MM.1S (cell line): ENCODE data around the gene CCDC185.
"Not testable (repeated sequence)": the region's sequence is repeated elsewhere in the genome, so short reads cannot be mapped to it uniquely, and the experiment has no call there.

Source experiments
- DNase-seq: peaks from one replicate; pipeline ENCODE4 v3.0.0-alpha.2; 2015
- H2AFZ ChIP-seq: fragments of 300-600 bp; sonication (generic); 2 replicates; pipeline ENCODE4 v1.6.0; 2016; ENCODE audit warnings: antibody characterized with exemption, low read length
- H3F3A ChIP-seq: fragments of 300-600 bp; sonication (generic); 2 replicates; pipeline ENCODE4 v1.6.1; 2016; ENCODE audit warnings: mild to moderate bottlenecking, antibody characterized with exemption, low read length, moderate library complexity, mixed read lengths; ENCODE audit not compliant: insufficient read depth
- H3K27ac ChIP-seq: fragments of 300-600 bp; sonication (generic); 2 replicates; pipeline ENCODE4 v1.5.1; 2016; ENCODE audit warnings: mild to moderate bottlenecking, low read length
- H3K27me3 ChIP-seq: fragments of 300-600 bp; sonication (generic); replicated peaks from 2 replicates; pipeline ENCODE4 v1.6.0; 2016; ENCODE audit warnings: low read length; ENCODE audit not compliant: insufficient read depth
- H3K36me3 ChIP-seq: fragments of 300-600 bp; sonication (generic); replicated peaks from 2 replicates; pipeline ENCODE4 v1.6.1; 2016; ENCODE audit warnings: mild to moderate bottlenecking, low read length, mixed read lengths; ENCODE audit not compliant: insufficient read depth
- H3K4me1 ChIP-seq: fragments of 300-600 bp; sonication (generic); 2 replicates; pipeline ENCODE4 v1.6.1; 2016; ENCODE audit warnings: low read length, mixed read lengths
- H3K4me2 ChIP-seq: fragments of 300-600 bp; sonication (generic); 2 replicates; pipeline ENCODE4 v1.6.0; 2016; ENCODE audit warnings: low read depth, low read length
- H3K4me3 ChIP-seq: fragments of 300-600 bp; sonication (generic); 2 replicates; pipeline ENCODE4 v1.5.1; 2016; ENCODE audit warnings: low read length, mixed read lengths
- H3K79me2 ChIP-seq: fragments of 300-600 bp; sonication (generic); 2 replicates; pipeline ENCODE4 v1.6.1; 2016; ENCODE audit warnings: mixed run types, low read length, mixed read lengths
- H3K9ac ChIP-seq: fragments of 300-600 bp; sonication (generic); 2 replicates; pipeline ENCODE4 v1.6.1; 2016; ENCODE audit warnings: low read length, mixed read lengths
- H3K9me2 ChIP-seq: fragments of 300-600 bp; sonication (generic); replicated peaks from 2 replicates; pipeline ENCODE4 v1.6.1; 2016; ENCODE audit warnings: mild to moderate bottlenecking, low read length, mixed read lengths; ENCODE audit not compliant: insufficient read depth
- H3K9me3 ChIP-seq: fragments of 300-600 bp; sonication (generic); replicated peaks from 2 replicates; pipeline ENCODE4 v1.6.1; 2016; ENCODE audit warnings: mild to moderate bottlenecking, low read length, mixed read lengths; ENCODE audit not compliant: insufficient read depth
- H4K20me1 ChIP-seq: fragments of 300-600 bp; sonication (generic); 2 replicates; pipeline ENCODE4 v1.6.1; 2016; ENCODE audit warnings: mild to moderate bottlenecking, low read length, moderate library complexity, mixed read lengths; ENCODE audit not compliant: insufficient read depth
- CTCF ChIP-seq: fragments of 300-600 bp; sonication (generic); IDR thresholded peaks from 2 replicates; pipeline ENCODE4 v1.5.1; 2016; ENCODE audit warnings: antibody characterized with exemption, low read length, mixed read lengths
- EZH2 ChIP-seq: fragments of 300-600 bp; sonication (generic); optimal IDR thresholded peaks from 2 replicates; pipeline ENCODE3; 2017; ENCODE audit warnings: low read depth, mild to moderate bottlenecking, antibody characterized with exemption, low read length, mixed read lengths
- EZH2phosphoT487 ChIP-seq: fragments of 300-600 bp; sonication (generic); IDR thresholded peaks from 2 replicates; pipeline ENCODE4 v1.6.1; 2018; ENCODE audit warnings: antibody characterized with exemption, low read length

CCDC185 gene

GRCh38 chr1:223394706-223395105 is 1.5 kb downstream of the CCDC185 start:
- Histone ChIP-seq H3K27ac (no peak overlapping the region), H3K36me3 (no peaks in the 10 kb centered on the region), H3K4me1 (no peaks in the 10 kb centered on the region), H4K20me1 (no peaks in the 10 kb centered on the region), H3K9ac (no peak overlapping the region), H3K79me2 (no peaks in the 10 kb centered on the region), H3K27me3 (no peaks in the 10 kb centered on the region), H2AFZ (no peak overlapping the region), H3K9me2 (no peaks in the 10 kb centered on the region), H3F3A (no peaks in the 10 kb centered on the region), H3K4me2 (no peak overlapping the region), H3K9me3 (no peaks in the 10 kb centered on the region), H3K4me3 (no peak overlapping the region)
- no peak for TF ChIP-seq EZH2
- TF ChIP-seq EZH2phosphoT487 = no peak
- TF ChIP-seq CTCF = no peak
- no peak for DNase-seq

DNA sequence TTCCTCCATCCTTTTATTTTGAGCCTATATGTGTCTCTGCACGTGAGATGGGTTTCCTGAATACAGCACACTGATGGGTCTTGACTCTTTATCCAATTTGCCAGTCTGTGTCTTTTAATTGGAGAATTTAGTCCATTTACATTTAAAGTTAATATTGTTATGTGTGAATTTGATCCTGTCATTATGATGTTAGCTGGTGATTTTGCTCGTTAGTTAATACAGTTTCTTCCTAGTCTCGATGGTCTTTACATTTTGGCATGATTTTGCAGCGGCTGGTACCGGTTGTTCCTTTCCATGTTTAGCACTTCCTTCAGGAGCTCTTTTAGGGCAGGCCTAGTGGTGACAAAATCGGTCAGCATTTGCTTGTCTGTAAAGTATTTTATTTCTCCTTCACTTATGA is 6.2 kb downstream of the CCDC185 start:
- not testable (repeated sequence) for H3K27ac ChIP-seq, H3K4me1 ChIP-seq, H3K9me3 ChIP-seq, H3K9me2 ChIP-seq, DNase-seq, H3K27me3 ChIP-seq, H3K4me2 ChIP-seq, H4K20me1 ChIP-seq, H3K79me2 ChIP-seq, H3K36me3 ChIP-seq, H3F3A ChIP-seq, H3K4me3 ChIP-seq, H3K9ac ChIP-seq, H2AFZ ChIP-seq

- no peak overlapping the region for H3K4me2 ChIP-seq
- H3F3A ChIP-seq = no peaks in the 10 kb centered on the region
- no peak overlapping the region for H2AFZ ChIP-seq
- no peak overlapping the region for H3K4me3 ChIP-seq
- H3K9me3 ChIP-seq = no peaks in the 10 kb centered on the region
- no peak overlapping the region for H3K9ac ChIP-seq
- DNase-seq = no peak
- H3K79me2 ChIP-seq = no peaks in the 10 kb centered on the region
- H3K36me3 ChIP-seq = no peaks in the 10 kb centered on the region
- H4K20me1 ChIP-seq = no peaks in the 10 kb centered on the region
- no peaks in the 10 kb centered on the region for H3K9me2 ChIP-seq
- H3K4me1 ChIP-seq = no peaks in the 10 kb centered on the region
- TF ChIP-seq EZH2phosphoT487 (no peak), EZH2 (no peak), CTCF (no peak)
- no peaks in the 10 kb centered on the region for H3K27me3 ChIP-seq
- H3K27ac ChIP-seq = no peak overlapping the region
These were observed 8.9 kb downstream of the CCDC185 start for GRCh38 chr1:223401873-223402789.

- Histone ChIP-seq H3K9me3 (no peaks in the 10 kb centered on the region), H3K27me3 (no peaks in the 10 kb centered on the region), H3K79me2 (no peaks in the 10 kb centered on the region), H3K4me1 (no peaks in the 10 kb centered on the region), H3K4me2 (no peak overlapping the region), H2AFZ (no peak overlapping the region), H3K27ac (no peak overlapping the region), H3K9me2 (no peaks in the 10 kb centered on the region), H3F3A (no peaks in the 10 kb centered on the region), H3K36me3 (no peaks in the 10 kb centered on the region), H3K4me3 (no peak overlapping the region), H3K9ac (no peak overlapping the region), H4K20me1 (no peaks in the 10 kb centered on the region)
- no peak for DNase-seq
- TF ChIP-seq EZH2 (no peak), EZH2phosphoT487 (no peak), CTCF (no peak)
These were observed 9.6 kb downstream of the CCDC185 start for GRCh38 chr1:223402790-223403142.
